ENCODE data around the gene UNC5C. TPM values are rescaled to one million over a fixed set of nuclear protein-coding genes. Genes with fewer than 3 reads are reported as not detected.

UNC5C gene
- total RNA-seq, 1 experiment from 2014 or later, result not detected

DNA sequence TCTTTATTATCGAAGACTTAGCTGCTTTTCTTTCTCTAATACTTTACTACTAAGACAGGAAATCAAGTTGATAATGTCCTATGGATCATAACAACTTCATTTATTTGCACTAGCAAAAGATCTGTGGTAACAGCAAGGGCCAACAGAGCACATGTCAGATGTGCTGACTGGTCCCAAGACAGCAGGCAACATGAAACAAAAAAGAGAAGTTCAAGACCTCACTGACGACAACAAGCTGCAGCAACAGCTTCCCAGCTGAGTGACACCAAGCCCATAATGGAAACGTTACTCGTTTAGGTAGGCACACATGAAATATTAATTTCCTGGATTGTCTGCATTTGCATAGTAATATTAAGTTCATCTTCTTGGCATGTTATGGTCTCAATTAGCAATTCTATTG, 126.9 kb downstream of the UNC5C start:
- Mint-ChIP-seq H3K4me1 (ENCODE audit: insufficient read depth, unreplicated experiment) (no peaks in the 10 kb centered on the region), H3K9me3 (ENCODE audit: unreplicated experiment) (no peaks in the 10 kb centered on the region), H3K36me3 (ENCODE audit: insufficient read depth, unreplicated experiment) (no peaks in the 10 kb centered on the region), H3K4me3 (ENCODE audit: unreplicated experiment) (no peak overlapping the region), H3K27me3 (ENCODE audit: insufficient read depth, unreplicated experiment) (no peaks in the 10 kb centered on the region), H3K27ac (ENCODE audit: low read depth, unreplicated experiment) (no peak overlapping the region)
- ChIA-PET CTCF (interaction anchor here (0.8 kb wide), 1 partner anchor 21 kb away, joined by 3 read pairs; no protein-coding TSS in a partner anchor), POLR2A (interaction anchor here (0.7 kb wide), 1 partner anchor 154 kb away, joined by 3 read pairs; no protein-coding TSS in a partner anchor)
- TF ChIP-seq, protein P1, sequence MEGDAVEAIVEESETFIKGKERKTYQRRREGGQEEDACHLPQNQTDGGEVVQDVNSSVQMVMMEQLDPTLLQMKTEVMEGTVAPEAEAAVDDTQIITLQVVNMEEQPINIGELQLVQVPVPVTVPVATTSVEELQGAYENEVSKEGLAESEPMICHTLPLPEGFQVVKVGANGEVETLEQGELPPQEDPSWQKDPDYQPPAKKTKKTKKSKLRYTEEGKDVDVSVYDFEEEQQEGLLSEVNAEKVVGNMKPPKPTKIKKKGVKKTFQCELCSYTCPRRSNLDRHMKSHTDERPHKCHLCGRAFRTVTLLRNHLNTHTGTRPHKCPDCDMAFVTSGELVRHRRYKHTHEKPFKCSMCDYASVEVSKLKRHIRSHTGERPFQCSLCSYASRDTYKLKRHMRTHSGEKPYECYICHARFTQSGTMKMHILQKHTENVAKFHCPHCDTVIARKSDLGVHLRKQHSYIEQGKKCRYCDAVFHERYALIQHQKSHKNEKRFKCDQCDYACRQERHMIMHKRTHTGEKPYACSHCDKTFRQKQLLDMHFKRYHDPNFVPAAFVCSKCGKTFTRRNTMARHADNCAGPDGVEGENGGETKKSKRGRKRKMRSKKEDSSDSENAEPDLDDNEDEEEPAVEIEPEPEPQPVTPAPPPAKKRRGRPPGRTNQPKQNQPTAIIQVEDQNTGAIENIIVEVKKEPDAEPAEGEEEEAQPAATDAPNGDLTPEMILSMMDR (IDR thresholded peaks at IDR 0.05; ENCODE audit: unreplicated experiment), result no peak
- BruUV-seq (replicated peaks), result no TSS peak
- DNase-seq (ENCODE audit: unreplicated experiment), result no peak
- intact Hi-C loops (cut with micrococcal nuclease), result no loop called here

DNA sequence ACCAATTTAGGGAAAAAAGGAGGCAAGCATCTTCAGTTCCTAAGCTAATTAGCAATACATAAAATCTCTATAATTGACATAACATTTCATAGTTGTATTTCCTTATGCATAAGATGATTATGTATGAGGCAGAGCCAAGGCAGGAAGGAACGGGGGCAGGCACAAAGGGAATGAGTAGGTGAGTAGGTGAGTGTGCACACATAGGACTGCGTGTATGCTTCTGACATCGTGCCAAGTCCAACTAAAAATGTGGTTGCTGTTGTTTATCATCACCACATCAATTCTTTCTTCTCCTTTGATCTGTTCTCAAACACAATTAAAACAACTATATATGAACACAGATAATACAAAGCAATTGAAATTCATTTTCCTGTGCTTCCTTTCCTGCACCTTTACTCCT, 131.2 kb downstream of the UNC5C start:
- TF ChIP-seq, protein P1 (IDR thresholded peaks at IDR 0.05; ENCODE audit: unreplicated experiment), result no peak
- no TSS peak for BruUV-seq (replicated peaks)
- intact Hi-C loops (cut with micrococcal nuclease), result no loop called here
- Mint-ChIP-seq H3K36me3 (ENCODE audit: insufficient read depth, unreplicated experiment) (no peaks in the 10 kb centered on the region), H3K27me3 (ENCODE audit: insufficient read depth, unreplicated experiment) (no peaks in the 10 kb centered on the region), H3K27ac (ENCODE audit: low read depth, unreplicated experiment) (no peak overlapping the region), H3K4me1 (ENCODE audit: insufficient read depth, unreplicated experiment) (peaks cover 14% of the 10 kb centered on the region), H3K4me3 (ENCODE audit: unreplicated experiment) (no peak overlapping the region), H3K9me3 (ENCODE audit: unreplicated experiment) (no peaks in the 10 kb centered on the region)
- DNase-seq (ENCODE audit: unreplicated experiment), result peak; percentile 14
- POLR2A ChIA-PET, result no interaction called here
- CTCF ChIA-PET, result no interaction called here

DNA sequence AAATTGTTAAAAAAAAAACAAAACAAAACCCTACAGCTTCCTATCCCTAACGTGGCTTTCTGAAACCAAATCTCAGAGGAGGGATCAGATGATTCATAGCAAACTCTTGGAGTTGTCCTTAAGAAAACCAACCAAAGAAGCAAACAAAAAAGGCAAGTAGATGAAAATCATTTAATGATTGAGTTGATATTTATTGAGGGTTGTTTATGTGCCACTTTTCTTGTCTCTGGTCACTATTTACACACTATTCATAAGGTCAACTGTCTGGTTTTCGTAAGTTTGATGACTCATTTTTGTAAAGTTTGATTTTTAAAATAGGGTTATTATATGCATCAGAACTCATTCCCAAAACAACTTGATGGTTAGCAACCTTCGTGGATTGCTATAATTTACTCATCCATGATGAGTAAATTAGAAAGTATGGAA, 133.4 kb downstream of the UNC5C start:
- intact Hi-C loops (cut with micrococcal nuclease), result no loop called here
- Mint-ChIP-seq H3K9me3 (ENCODE audit: unreplicated experiment) (no peaks in the 10 kb centered on the region), H3K27me3 (ENCODE audit: insufficient read depth, unreplicated experiment) (no peaks in the 10 kb centered on the region), H3K4me1 (ENCODE audit: insufficient read depth, unreplicated experiment) (peaks cover 14% of the 10 kb centered on the region), H3K27ac (ENCODE audit: low read depth, unreplicated experiment) (no peak overlapping the region), H3K4me3 (ENCODE audit: unreplicated experiment) (no peak overlapping the region), H3K36me3 (ENCODE audit: insufficient read depth, unreplicated experiment) (no peaks in the 10 kb centered on the region)
- POLR2A ChIA-PET, result no interaction called here
- CTCF ChIA-PET, result no interaction called here
- DNase-seq (ENCODE audit: unreplicated experiment), result peak; percentile 20
- TF ChIP-seq, protein P1 (IDR thresholded peaks at IDR 0.05; ENCODE audit: unreplicated experiment), result no peak
- no TSS peak for BruUV-seq (replicated peaks)

DNA sequence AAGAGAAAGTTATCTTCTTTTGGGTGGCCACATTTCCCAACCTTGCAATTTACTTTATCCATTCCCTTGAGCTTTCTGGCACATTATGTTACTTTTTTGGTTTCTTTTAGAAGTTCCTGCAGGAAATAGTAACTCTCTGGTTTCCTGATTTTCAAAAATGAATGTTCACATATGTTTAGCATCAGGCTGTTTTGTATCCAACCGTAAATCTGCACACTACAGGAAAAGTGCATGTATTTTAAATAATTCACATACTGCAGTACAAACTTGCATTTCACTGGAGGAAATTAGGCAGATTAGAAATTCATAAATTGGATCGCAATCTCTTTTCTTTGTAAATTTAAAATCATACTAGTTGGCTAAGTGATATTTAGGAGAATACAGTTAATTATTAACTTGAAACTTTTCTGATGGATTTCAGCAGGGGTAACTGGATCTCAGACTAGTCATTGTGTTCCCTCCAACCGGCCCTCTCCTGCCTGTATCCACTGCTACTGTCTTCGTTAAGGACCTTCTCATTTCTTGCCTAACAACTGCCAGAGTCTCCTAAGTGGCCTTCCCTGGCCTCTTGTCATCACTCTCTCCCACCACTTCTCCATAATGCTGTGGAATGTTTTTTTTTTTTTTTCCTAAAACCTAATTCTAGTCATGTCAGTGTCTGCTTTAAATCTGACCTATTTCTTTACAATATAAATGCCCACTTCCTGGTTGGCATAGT, 137.2 kb downstream of the UNC5C start:
- intact Hi-C loops (cut with micrococcal nuclease), result no loop called here
- peaks cover 22% of the 10 kb centered on the region for H3K4me1 Mint-ChIP-seq (ENCODE audit: insufficient read depth, unreplicated experiment)
- no peaks in the 10 kb centered on the region for H3K36me3 Mint-ChIP-seq (ENCODE audit: insufficient read depth, unreplicated experiment)
- no peaks in the 10 kb centered on the region for H3K27me3 Mint-ChIP-seq (ENCODE audit: insufficient read depth, unreplicated experiment)
- no peaks in the 10 kb centered on the region for H3K9me3 Mint-ChIP-seq (ENCODE audit: unreplicated experiment)
- H3K27ac Mint-ChIP-seq (ENCODE audit: low read depth, unreplicated experiment), result no peak overlapping the region
- ChIA-PET CTCF (no interaction called here), POLR2A (no interaction called here)
- DNase-seq (ENCODE audit: unreplicated experiment), result no peak
- BruUV-seq (replicated peaks), result no TSS peak
- H3K4me3 Mint-ChIP-seq (ENCODE audit: unreplicated experiment), result no peak overlapping the region
- TF ChIP-seq, protein P1 (IDR thresholded peaks at IDR 0.05; ENCODE audit: unreplicated experiment), result no peak
